Loucy (cell line): ENCODE results near the gene GATB.

Experiments used
- H2AFZ ChIP-seq: fragments of 200-600 bp; sonication (generic); 2 replicates; pipeline ENCODE4 v1.6.0; 2016; ENCODE audit warnings: antibody characterized with exemption, mild to moderate bottlenecking, low read length, moderate library complexity
- H3F3A ChIP-seq: fragments of 200-600 bp; 2 replicates; pipeline ENCODE4 v1.6.0; 2016; ENCODE audit warnings: antibody characterized with exemption, low read depth, mild to moderate bottlenecking
- H3K27me3 ChIP-seq: fragments of 200-600 bp; sonication (generic); 2 replicates; pipeline ENCODE4 v1.6.1; 2014; ENCODE audit warnings: low read length, mild to moderate bottlenecking; ENCODE audit not compliant: insufficient read depth, poor library complexity, severe bottlenecking
- H3K36me3 ChIP-seq: fragments of 200-600 bp; sonication (generic); 2 replicates; pipeline ENCODE4 v1.6.1; 2016; ENCODE audit warnings: low read length; ENCODE audit not compliant: insufficient read depth
- H3K4me1 ChIP-seq: fragments of 200-600 bp; sonication (generic); 2 replicates; pipeline ENCODE4 v1.5.1; 2014; ENCODE audit warnings: low read length, mild to moderate bottlenecking; ENCODE audit not compliant: insufficient read depth, poor library complexity, severe bottlenecking
- H3K4me2 ChIP-seq: fragments of 200-600 bp; sonication (generic); 2 replicates; pipeline ENCODE4 v1.6.0; 2014; ENCODE audit warnings: antibody characterized with exemption, low read length, low read depth, mild to moderate bottlenecking; ENCODE audit not compliant: poor library complexity, severe bottlenecking
- H3K4me3 ChIP-seq: fragments of 200-600 bp; sonication (generic); 2 replicates; pipeline ENCODE4 v1.5.1; 2014; ENCODE audit warnings: low read length, mild to moderate bottlenecking, mixed read lengths; ENCODE audit not compliant: poor library complexity, severe bottlenecking
- H3K79me2 ChIP-seq: fragments of 200-600 bp; sonication (generic); 2 replicates; pipeline ENCODE4 v1.6.1; 2014; ENCODE audit warnings: low read length; ENCODE audit not compliant: insufficient read depth
- H3K9ac ChIP-seq: fragments of 200-600 bp; sonication (generic); 2 replicates; pipeline ENCODE4 v1.6.0; 2014; ENCODE audit warnings: mild to moderate bottlenecking, low read depth, low read length, moderate library complexity; ENCODE audit not compliant: poor library complexity, severe bottlenecking
- H3K9me2 ChIP-seq: fragments of 200-600 bp; sonication (generic); replicated peaks from 2 replicates; pipeline ENCODE4 v1.6.1; 2016; ENCODE audit warnings: low read depth, low read length, mixed read lengths
- H3K9me3 ChIP-seq: fragments of 200-600 bp; sonication (generic); 2 replicates; pipeline ENCODE4 v1.6.1; 2014; ENCODE audit warnings: mild to moderate bottlenecking, antibody characterized with exemption, low read length, low read depth; ENCODE audit not compliant: insufficient read depth
- H4K20me1 ChIP-seq: fragments of 200-600 bp; sonication (generic); 2 replicates; pipeline ENCODE4 v1.6.0; 2014; ENCODE audit warnings: antibody characterized with exemption, low read length, mild to moderate bottlenecking; ENCODE audit not compliant: insufficient read depth, poor library complexity, severe bottlenecking
- EZH2phosphoT487 ChIP-seq: fragments of 200-600 bp; IDR thresholded peaks from 2 replicates; pipeline ENCODE4 v1.6.1; 2018; ENCODE audit warnings: antibody characterized with exemption, mild to moderate bottlenecking, moderate library complexity, borderline replicate concordance
- TF ChIP-seq, protein P1 (sequence below): fragments of 200-600 bp; sonication (generic); conservative IDR thresholded peaks from 2 replicates; pipeline ENCODE4 v1.5.1; 2014; ENCODE audit warnings: mild to moderate bottlenecking, antibody characterized with exemption, low read length

GATB gene

DNA sequence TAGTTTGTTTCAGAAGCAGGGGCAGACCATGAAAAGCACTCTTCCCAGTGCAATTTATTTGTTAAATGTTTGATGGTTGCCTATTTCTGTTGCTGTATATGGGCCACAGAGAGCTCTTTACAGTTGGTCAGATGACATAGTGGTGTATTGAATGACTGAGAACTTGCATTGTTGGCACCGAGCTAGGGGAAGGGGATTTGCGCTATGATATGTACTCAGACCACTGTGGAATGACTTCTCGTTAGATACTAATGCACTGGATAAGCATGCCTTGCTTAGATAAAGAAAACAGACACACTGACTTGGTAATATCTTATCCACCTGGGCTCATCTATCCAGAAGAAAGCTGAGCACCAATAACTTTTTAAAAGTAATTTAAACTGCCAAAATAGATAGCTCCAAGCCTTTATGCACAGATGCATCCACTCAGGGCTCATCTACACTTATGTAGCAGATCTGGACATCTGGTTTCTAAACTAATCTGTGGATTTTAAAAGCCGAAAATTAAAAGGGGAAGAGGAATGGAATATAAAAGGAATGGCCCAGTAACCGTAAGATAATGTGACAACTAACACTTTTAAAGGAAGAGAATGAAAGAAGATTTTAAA lies 132.7 kb downstream of the GATB start:
- Histone ChIP-seq H3K9me2 (no peaks in the 10 kb centered on the region), H3K4me1 (peaks cover 6% of the 10 kb centered on the region), H2AFZ (no peak overlapping the region), H3K4me2 (no peak overlapping the region), H3K4me3 (no peak overlapping the region), H3F3A (no peaks in the 10 kb centered on the region), H3K9me3 (no peaks in the 10 kb centered on the region), H3K79me2 (no peaks in the 10 kb centered on the region), H3K36me3 (no peaks in the 10 kb centered on the region), H4K20me1 (no peaks in the 10 kb centered on the region), H3K27me3 (no peaks in the 10 kb centered on the region), H3K9ac (no peak overlapping the region)
- TF ChIP-seq, protein P1, sequence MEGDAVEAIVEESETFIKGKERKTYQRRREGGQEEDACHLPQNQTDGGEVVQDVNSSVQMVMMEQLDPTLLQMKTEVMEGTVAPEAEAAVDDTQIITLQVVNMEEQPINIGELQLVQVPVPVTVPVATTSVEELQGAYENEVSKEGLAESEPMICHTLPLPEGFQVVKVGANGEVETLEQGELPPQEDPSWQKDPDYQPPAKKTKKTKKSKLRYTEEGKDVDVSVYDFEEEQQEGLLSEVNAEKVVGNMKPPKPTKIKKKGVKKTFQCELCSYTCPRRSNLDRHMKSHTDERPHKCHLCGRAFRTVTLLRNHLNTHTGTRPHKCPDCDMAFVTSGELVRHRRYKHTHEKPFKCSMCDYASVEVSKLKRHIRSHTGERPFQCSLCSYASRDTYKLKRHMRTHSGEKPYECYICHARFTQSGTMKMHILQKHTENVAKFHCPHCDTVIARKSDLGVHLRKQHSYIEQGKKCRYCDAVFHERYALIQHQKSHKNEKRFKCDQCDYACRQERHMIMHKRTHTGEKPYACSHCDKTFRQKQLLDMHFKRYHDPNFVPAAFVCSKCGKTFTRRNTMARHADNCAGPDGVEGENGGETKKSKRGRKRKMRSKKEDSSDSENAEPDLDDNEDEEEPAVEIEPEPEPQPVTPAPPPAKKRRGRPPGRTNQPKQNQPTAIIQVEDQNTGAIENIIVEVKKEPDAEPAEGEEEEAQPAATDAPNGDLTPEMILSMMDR = no peak
- no peak for TF ChIP-seq EZH2phosphoT487

DNA sequence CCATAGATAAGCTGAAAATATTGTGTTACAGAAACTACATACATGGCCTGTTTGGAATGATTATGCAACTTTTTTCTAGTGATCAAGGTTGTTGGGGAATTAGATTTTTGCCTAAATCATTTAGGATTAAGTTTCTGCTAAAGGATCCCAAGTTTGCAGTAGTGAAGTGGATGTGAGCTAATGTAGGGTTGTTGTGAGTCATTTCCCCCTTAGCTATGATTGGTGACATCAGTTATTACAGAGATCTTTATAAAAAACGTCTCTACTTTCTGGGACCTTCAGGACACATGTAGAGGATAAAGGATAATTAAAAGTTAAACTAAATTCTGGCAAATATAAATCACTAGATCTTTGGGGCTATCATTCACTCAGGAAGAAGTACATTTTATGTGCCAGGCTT lies 133.3 kb downstream of the GATB start:
- no peak overlapping the region for H3K4me2 ChIP-seq
- H3K4me1 ChIP-seq = peaks cover 3% of the 10 kb centered on the region
- H3K9me2 ChIP-seq = no peaks in the 10 kb centered on the region
- H3K27me3 ChIP-seq = no peaks in the 10 kb centered on the region
- no peak overlapping the region for H3K9ac ChIP-seq
- no peaks in the 10 kb centered on the region for H3K79me2 ChIP-seq
- no peaks in the 10 kb centered on the region for H4K20me1 ChIP-seq
- no peak overlapping the region for H2AFZ ChIP-seq
- H3K36me3 ChIP-seq = no peaks in the 10 kb centered on the region
- H3F3A ChIP-seq = no peaks in the 10 kb centered on the region
- TF ChIP-seq, protein P1 = no peak
- no peak for TF ChIP-seq EZH2phosphoT487
- no peak overlapping the region for H3K4me3 ChIP-seq
- H3K9me3 ChIP-seq = no peaks in the 10 kb centered on the region

DNA sequence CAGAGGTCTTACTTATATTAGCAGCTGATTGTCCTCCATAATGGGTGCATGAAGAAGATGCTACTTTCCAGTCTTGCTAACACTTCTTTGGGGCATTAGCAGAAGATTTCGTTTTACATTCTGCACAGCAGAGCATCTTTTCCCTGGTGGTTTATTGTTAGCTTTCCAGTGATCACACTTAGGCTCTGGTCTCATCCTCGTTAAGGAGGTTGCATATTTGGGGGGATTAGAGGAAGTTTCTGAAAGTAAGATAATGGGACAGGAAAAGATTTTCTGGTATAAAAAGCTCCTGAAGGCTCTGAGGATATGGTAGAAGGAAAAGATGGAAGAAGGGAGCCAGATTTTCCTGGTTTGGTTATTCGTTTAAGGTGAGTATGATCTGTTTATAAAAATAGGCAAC lies 134.1 kb downstream of the GATB start:
- no peaks in the 10 kb centered on the region for H3K36me3 ChIP-seq
- H3K9ac ChIP-seq = no peak overlapping the region
- H3F3A ChIP-seq = no peaks in the 10 kb centered on the region
- no peak for TF ChIP-seq EZH2phosphoT487
- TF ChIP-seq, protein P1 = no peak
- no peaks in the 10 kb centered on the region for H3K4me1 ChIP-seq
- no peak overlapping the region for H3K4me2 ChIP-seq
- H3K4me3 ChIP-seq = no peak overlapping the region
- no peaks in the 10 kb centered on the region for H3K27me3 ChIP-seq
- no peaks in the 10 kb centered on the region for H4K20me1 ChIP-seq
- no peaks in the 10 kb centered on the region for H3K9me3 ChIP-seq
- no peaks in the 10 kb centered on the region for H3K9me2 ChIP-seq
- H3K79me2 ChIP-seq = no peaks in the 10 kb centered on the region
- no peak overlapping the region for H2AFZ ChIP-seq
